G401 (cell line): ENCODE results near the gene STIP1. TPM values are rescaled to one million over a fixed set of nuclear protein-coding genes. Genes with fewer than 3 reads are reported as not detected.
A peak's percentile ranks its signal among the peaks of the same experiment; 100 is the strongest.
"Not testable (repeated sequence)": the region's sequence is repeated elsewhere in the genome, so short reads cannot be mapped to it uniquely, and the experiment has no call there.

Experiments
- DNase-seq: peaks from one replicate; pipeline ENCODE4 v3.0.0-alpha.2; 2015; ENCODE audit warnings: low spot score
- in situ Hi-C: cut with HindIII; loops from 2 replicates; pipeline ENCODE4 v1.10.0; 2016; ENCODE audit warnings: low sequenced_read_pairs, mixed read lengths
- total RNA-seq: library from RNA; depleted of rRNA; stranded (reverse); fragments of >200 nt; shearing (Covaris generic); gene quantifications from 2 replicates; pipeline ENCODE4 v1.2.3, GENCODE V29; 2014

The STIP1 gene
- total RNA-seq, 1 experiment from 2014 or later: 363 TPM

DNA sequence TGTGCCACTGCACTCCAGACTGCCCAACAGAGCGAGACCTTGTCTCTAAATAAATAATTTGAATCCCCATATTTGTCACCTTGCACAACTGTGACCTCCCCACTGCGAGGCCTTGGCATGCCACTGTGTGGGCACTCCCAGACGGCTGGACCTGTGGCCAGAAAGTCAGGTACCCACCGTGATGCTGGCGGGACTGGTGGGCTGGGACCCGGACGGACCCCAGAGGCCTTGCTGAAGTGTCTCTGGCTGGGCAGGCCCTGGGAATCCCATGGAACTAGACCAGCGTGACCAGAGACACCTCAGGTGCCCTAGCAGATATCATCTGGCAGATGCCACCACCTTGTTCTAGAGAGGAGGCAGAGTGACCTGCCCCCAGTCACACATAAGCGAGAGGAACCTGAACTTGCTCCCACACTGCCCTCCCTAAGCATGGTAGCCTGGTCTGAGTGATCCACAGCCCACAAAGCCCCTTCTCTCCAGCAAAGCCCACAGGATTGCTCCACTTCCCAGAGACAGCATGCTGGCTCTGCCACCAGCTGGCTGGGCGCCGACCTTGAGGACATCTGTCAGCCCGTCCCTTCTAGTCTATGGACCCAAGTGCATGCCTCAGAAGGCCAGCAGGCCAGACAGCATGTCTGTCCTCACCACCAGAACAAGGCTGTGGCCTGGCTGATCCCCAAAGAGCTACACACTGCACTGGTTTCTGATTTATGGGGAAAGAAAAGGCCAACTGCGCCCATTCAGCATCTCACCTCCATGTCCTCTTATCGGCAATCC is 29.5 kb upstream of the STIP1 start:
- DNase-seq: peak; percentile 82
- in situ Hi-C loops: no loop called here

DNA sequence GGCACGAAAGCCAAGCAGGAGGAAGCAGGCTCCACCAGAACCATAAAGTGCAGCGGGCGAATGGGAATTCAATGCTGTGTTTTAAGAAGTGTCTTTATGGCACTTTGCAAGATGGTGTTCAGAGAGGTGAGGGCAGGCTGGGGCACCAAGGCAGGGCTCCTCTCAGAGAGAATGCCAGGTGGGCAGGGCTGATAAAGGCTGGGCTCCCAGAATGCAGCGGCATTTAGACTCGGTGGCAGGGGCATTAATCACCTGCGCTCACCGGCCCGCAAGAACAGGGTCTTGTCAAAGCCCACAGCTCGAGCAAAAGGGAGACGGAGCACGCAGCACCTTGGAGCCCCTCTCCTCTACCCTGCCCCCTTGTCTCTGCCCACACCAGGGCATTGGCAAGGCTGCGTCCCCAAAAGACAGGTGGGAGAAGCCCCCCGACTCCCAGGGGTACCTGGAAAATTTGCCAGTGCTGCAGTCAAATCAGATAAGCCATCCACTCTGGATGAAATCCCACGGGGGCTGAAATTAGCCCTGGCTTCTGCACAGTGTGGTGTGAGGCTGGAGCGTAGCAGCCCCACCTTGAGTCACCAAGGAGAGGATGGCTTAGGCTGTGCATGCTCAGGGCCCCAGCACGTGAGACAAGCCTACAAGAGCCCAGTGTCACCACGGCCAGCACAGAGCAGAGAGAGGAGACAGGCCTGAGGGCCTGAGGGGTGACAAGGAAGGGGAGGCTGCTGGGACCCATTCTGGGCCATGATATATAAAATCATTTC is 28.2 kb upstream of the STIP1 start:
- in situ Hi-C loops: no loop called here
- DNase-seq: no peak

DNA sequence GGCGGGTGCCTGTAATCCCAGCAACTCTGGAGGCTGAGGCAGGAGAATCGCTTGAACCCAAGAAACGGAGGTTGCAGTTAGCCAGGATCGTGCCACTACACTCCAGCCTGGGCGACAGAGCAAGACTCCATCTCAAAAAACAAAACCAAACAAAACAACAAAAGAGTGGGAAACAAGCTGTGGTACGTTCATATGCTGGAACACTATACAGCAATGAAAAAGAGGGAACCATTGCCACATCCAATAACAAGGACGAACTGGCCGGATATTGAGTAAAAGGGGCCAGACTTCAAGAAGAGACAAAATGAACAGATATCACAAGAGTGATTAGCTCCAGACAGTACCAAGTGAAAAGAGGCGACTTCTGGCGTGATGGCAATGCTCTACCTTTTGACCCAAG is 24.9 kb upstream of the STIP1 start:
- no peak for DNase-seq

DNA sequence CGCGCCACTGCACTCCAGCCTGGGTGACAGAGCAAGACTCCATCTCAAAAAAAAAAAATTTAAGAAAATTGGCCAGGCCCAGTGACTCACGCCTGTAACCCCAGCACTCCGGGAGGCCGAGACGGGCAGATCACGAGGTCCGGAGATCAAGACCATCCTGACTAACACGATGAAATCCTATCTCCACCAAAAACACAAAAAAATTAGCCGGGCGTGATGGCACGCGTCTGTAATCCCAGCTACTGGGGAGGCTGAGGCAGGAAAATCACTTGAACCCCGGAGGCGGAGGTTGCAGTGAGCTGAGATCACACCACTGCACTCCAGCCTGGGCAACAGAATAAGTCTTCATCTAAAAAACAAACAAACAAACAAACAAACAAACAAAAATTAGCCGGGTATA is 23.2 kb upstream of the STIP1 start:
- not testable (repeated sequence) for DNase-seq
- in situ Hi-C loops: loop anchor here (10.0 kb wide), 1 partner anchor 158 kb away; no protein-coding TSS in a partner anchor

More for the DNA sequence above, 24.9 kb upstream of the STIP1 start:
- in situ Hi-C loops: loop anchor here (10.0 kb wide), 1 partner anchor 156 kb away; no protein-coding TSS in a partner anchor

DNA sequence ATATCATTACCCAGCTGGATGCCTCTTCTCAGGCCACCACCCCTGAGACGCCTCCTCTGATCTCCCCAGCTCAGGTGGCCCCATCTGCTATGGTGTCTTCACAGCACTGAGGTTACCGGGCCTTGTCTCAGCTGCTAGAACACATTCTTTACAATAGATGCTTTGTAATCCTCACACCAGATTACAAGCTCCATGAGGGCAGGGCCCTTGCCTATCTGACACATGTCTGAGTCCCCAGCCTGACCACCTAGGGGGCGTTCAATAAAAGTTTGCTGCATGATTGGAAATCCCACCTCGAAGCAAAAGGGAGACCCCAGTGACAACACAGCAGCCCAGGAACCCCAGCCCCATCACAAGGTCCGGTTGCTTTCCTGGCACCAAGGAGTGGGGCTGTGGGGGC is 22.0 kb upstream of the STIP1 start:
- no peak for DNase-seq
- in situ Hi-C loops: loop anchor here (10.0 kb wide), 1 partner anchor 159 kb away; no protein-coding TSS in a partner anchor

DNA sequence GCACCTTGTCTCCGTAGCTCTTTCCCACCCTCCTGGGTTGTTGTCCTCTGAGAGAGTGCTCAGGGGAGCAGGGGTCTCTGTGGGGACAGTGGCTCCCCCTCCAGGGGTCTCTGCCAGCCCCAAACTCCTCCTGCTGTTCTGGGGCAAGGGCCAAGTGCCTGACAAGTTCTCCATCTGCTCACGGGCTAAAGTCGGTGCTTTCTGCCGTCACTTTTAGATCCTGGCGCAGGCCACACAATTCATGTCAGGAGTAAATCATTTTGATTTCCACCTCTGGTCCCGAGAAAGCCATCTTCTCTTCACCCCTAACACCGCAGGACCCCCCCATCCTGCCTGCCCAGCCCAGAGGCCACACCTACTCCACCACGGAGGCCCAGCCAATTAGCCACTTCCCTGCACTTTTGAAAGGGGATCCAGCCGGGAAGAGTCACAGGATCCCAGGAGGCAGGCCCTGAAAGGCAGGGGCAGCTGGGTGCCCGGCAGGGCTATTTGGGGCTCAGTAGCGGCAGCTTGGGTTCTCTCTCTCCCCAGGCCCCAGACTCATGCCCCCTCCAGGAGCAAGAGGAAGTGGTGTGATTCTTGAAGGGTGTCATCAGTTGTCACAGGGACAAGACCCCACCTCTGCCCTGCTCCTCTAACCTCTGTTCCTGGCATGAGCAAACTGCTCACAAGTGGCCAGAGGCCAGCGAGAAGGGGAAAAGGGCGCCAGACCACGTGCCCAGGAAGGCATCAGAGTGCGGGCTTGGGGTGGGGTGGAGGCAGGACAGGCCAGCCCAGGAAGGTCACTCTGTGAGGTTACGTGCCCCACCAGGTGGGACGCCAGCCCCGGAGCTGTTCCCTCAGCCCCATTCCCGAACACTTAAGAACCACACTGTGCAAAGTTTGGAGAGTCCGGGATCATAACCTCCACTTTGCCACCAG is 21.3 kb upstream of the STIP1 start:
- DNase-seq: peak; percentile 26
- in situ Hi-C loops: loop anchor here (10.0 kb wide), 1 partner anchor 160 kb away; no protein-coding TSS in a partner anchor

DNA sequence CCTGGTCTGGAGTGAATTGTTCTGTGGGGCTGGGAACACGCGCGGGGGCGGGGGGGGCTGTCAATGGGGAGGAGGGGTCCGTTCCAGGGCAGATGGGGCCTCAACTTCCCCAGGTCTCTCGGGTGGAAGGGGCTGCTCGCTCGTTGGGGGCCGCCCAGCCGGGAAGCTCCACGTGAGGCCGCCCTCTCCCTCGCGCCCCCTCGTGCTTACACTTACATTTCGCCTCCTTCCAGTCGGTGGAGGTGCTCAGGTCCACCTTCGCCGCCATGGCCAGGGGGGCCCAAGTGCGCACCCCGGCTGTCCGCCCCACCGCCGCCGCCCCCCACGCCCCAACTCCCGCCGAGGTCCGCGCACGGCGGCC is 20.5 kb upstream of the STIP1 start:
- DNase-seq: no peak
- in situ Hi-C loops: loop anchor here (10.0 kb wide), 1 partner anchor 161 kb away; no protein-coding TSS in a partner anchor

DNA sequence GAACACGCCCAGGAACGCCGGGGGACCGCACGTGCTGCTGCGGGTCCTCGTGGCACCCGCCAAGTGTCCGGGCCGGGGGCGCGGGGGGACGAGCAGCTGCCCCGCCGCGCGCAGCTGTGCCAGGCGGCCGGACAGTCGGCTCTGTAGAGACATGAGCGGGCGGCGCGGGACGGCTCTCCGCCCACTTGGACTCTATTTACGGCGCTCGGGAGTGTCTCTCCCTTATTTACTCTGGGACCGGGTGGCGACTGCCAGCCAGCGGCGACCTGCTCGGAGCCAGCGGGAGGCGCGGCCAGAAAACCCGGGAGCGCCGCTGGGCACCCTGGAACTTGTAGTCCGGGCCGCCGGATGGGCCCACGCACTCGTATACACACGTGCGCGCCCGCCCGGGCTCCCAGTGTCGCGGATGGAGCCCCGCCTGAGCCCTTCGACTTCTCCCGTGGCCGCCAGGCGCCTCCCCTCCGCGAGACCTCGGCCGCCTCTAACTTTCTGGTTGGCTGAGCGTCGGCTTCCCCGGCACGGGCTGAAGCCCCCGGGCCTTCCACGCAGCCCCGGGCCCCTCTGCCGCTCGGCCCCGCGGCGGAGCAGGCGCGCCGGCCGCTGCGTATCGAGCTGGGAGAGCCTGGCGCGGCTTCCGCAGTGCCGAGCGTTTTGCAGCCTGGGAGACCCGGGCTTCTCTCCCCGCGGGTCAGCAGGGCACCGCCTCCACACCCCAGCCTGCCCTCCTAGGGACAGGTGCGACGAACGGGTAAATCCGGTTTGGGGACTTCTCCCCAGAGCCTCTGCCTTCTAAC is 19.9 kb upstream of the STIP1 start, which contains the start of gene MACROD1:
MACROD1 (minus strand) TSS at position 272 of the 794 bp plus-strand sequence; CDS start at position 153, 119 bp downstream.
- peak; percentile 78 for DNase-seq
- in situ Hi-C loops: loop anchor here (10.0 kb wide), 1 partner anchor 161 kb away; no protein-coding TSS in a partner anchor

DNA sequence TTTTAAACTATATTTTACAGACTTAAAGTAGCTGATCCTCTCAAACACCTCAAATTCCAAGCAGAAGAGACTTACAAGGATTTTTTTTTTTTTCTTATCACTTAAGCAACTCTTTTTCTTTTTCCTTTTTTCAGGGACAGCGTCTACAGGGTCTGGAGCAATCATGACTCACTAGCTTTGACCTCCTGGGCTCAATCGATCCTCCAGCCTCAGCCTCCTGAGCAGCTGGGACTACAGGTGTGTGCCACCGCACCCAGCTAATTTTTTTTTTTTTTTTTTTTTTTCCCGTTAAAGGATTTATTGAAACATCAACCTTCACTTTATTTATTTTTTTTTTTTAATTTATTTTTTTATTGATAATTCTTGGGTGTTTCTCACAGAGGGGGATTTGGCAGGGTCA is 15.6 kb upstream of the STIP1 start:
- DNase-seq: no peak
- in situ Hi-C loops: no loop called here

DNA sequence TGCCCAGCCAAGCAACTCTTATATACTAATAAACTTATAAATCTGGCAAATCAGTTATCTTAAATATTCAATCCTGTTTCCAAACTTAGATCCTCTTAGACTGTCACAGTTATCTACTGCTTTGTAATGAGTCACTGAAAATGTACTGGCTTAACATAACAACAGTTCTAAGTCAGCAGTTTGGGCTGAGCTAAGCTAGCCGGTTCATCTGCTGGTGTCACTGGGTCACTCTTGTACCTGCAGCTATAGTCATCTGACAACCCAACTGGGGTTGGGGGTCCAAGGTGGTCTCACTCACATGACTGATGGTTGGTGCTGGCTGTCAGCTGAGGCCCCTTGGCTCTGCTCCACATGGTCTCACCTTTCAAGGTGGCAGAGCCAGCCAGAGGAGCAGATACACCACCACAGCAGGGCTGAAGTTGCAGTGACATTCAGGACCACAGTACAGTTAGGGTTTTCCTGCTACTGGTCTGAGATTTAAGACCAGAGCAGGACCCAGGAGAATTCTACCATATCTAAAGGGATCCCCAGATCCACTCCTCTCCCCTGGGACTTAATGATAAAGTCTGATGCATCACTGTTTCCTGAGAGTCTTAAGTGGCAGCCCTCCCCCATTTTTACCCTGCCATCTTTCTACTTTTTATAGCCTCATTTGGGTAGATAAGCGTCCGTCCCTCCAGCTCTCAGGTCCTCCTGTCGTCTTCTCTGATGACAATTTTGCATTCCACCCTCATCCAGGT is 12.2 kb upstream of the STIP1 start:
- no peak for DNase-seq
- in situ Hi-C loops: no loop called here

DNA sequence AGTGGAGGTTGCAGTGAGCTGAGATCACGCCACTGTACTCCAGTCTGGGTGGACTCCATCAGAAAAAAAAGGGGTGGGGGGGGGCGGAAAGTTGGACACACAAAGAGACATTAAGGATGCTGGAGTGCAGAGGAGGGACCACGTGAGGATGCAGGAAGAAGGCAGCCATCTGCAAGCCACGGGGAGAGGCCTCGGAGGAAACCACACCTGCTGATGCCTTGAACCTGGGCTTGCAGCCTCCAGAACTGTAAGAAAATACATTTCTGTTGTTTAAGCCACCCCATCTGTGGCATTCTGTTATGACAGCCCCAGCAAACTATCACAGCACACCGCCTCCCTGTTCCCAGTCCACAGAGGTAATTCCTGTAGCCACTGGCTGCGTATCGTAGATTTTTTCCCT is 9.2 kb upstream of the STIP1 start:
- in situ Hi-C loops: no loop called here
- no peak for DNase-seq

DNA sequence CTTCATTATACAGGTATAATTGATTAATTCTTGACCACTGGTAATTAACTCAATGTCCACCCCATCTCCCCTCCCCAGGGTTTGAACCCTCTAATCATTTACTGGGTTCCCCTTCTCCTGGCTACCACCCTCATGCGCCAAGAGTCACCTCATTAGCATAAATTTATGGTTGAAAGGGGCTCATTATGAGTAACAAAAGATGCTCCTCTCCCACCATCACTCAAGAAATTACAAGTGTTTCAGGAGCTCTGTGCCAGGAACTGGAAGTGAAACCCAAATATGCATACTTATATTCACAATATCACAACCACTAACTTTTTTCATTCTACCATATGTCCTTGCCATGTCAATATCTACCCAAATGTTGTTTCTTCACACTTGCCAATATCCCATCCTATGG is 7.8 kb upstream of the STIP1 start:
- in situ Hi-C loops: no loop called here
- DNase-seq: no peak

DNA sequence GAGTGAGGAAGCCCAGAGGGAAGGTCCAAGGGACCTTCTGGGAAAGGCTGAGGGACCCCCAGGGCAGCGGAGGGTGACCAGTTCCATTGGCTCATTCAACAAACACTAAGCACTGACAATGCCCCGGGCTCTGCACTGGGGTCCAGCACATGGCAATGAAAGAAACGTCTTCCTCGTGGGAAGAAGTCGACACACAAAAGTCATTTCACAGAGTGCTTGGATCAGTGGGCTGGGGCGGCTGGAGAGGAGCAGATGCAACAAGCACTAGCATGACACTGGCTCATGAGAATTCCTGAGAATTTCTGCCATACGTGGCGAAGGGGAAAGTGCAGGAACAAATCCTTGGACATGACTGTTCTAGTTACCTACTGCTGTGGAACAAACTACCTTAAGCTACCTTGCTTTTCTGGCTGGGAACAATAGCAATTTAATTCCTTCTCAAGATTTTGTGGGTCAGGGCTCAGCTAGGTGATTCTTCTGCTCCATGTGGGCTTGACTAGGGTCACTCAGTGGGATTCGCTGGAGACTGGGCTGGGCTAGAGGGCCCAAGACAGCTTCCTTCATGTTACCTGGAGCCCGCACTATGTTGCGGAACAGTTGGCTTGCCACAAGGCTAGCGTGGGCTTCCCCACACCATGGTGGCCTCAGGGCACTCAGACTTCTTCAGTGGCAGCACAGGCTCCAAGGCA is 6.9 kb upstream of the STIP1 start:
- in situ Hi-C loops: no loop called here
- DNase-seq: no peak

DNA sequence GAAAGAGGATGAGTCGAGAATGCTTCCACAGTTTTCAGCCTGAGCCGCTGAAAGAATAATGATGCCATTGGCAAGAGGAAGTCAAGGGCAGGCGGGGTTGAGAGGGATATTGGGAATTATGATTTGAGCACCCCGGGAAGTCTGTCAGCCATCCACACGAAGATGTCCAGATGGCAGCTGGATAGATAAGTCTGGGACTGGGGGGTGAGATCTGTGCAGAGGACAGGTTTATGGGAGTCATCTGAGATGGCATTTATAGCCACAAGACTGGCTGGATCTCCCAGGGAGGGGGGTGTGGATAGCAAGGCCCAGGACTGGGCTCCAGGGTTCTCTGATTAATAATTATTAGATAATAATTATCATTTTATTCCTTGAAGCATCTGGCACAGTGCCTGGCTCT is 5.1 kb upstream of the STIP1 start:
- DNase-seq: no peak
- in situ Hi-C loops: no loop called here

DNA sequence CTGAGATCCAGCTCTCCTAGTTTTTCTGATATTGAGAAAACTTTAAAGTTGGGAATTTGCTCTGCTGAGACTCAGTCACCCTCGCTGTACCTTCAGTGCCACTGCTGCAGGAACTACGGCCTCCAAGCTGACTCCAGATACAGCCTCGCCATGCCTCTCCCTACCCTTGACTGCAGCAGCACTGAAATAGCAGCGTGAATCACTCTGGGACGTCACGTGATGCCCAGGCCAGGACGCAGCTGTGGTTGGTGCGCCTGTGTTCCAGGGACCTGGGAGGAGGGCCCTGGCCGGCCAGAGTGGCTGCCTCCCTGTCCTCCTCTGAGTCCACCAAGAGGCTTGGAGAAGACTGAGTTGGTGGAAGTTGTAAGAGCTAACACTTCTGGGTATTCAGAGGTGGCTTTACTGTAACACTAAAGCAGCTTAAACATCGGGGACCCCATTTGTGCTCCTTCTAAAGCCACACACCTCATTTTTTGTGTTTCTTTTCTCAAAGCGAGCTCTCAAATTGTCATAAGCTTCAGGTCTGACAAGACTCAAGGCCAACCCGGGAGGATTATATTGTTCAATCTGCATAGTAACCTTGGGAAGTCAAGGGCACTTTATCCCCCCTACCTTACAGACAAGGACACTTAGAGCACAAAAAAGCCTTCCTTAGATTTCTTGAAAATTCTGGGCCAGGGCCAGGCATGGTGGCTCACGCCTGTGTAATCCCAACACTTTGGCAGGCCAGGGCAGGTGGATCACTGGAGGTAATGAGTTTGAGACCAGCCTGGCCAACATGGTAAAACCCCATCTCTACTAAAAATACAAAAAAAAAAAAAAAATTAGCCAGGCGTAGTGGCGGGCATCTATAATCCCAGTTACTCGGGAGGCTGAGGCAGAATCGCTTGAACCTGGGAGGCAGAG is 4.2 kb upstream of the STIP1 start:
- in situ Hi-C loops: no loop called here
- peak; percentile 84 for DNase-seq

DNA sequence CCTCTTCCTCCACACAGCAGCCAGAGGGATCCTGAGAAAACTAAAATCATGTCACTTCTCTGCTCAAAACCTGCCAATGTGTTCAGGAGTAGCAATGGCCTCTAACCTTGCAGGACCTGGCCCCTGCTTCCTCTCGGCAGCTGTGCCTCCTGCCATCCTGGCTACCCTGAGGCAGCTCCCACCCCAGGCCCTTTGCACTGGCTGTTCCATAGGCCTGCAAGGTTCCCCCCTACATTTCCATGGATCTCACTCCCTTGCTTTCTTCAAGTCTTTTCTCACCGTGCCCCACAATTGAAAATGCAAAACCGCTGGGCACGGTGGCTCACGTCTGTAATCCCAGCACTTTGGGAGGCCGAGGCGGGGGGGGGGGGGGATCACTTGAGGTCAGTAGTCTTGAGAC is 2.1 kb upstream of the STIP1 start:
- no peak for DNase-seq
- in situ Hi-C loops: no loop called here
